Measurements from ENCODE around the gene BAIAP2. TPM values are rescaled to one million over a fixed set of nuclear protein-coding genes. Genes with fewer than 3 reads are reported as not detected.

The BAIAP2 gene
- total and polyA plus RNA-seq, 2 experiments from 2014 or later: 27.1 to 49.7 TPM

DNA sequence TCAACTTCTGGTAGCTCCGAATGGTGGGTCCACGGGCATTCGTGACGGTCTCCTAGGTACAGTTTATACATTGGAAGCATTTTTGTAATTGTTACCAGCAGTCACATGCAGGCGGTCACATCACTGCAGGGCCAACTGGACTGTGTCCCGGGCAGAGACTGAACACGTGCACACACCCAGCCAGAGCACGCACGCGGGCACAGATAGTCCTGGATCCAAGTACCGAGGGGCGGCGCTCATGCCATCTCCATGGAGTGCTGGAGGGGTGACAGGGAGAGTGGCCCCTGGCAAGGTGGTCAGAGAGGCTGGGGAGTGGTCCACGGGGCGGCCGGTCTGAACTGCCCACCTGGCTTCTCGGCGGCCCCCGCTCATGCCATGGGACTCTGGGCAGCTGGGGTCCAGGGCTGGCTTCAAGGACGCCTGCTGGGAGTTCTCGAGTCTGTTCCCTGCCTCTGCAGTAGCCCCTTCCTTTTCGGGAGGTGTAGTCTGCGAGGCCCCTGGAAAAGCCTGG, 34.2 kb downstream of the BAIAP2 start:
- TF ChIP-seq EZH2 (IDR thresholded peaks at IDR 0.05; ENCODE audit: borderline replicate concordance) (no peak), EZH2phosphoT487 (IDR thresholded peaks at IDR 0.05; ENCODE audit: low read depth, severe bottlenecking, unreplicated experiment) (no peak)
- TF ChIP-seq, protein P1, sequence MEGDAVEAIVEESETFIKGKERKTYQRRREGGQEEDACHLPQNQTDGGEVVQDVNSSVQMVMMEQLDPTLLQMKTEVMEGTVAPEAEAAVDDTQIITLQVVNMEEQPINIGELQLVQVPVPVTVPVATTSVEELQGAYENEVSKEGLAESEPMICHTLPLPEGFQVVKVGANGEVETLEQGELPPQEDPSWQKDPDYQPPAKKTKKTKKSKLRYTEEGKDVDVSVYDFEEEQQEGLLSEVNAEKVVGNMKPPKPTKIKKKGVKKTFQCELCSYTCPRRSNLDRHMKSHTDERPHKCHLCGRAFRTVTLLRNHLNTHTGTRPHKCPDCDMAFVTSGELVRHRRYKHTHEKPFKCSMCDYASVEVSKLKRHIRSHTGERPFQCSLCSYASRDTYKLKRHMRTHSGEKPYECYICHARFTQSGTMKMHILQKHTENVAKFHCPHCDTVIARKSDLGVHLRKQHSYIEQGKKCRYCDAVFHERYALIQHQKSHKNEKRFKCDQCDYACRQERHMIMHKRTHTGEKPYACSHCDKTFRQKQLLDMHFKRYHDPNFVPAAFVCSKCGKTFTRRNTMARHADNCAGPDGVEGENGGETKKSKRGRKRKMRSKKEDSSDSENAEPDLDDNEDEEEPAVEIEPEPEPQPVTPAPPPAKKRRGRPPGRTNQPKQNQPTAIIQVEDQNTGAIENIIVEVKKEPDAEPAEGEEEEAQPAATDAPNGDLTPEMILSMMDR (IDR thresholded peaks at IDR 0.05; ENCODE audit: poor library complexity): no peak
- no peak overlapping the region for H3K4me2 ChIP-seq
- no peak for DNase-seq (ENCODE audit: low spot score)
- no peaks in the 10 kb centered on the region for H3K9me2 ChIP-seq (replicated peaks; ENCODE audit: insufficient read depth)
- no peak overlapping the region for H2AFZ ChIP-seq
- no peak overlapping the region for H3K4me3 ChIP-seq
- H3K27me3 ChIP-seq: no peaks in the 10 kb centered on the region
- H4K20me1 ChIP-seq (ENCODE audit: insufficient read depth, poor library complexity, severe bottlenecking): peaks cover 6% of the 10 kb centered on the region
- no peaks in the 10 kb centered on the region for H3K36me3 ChIP-seq (replicated peaks; ENCODE audit: insufficient read depth, low read depth)
- 89% methylated on average over 23 of the region's 23 CpGs for WGBS (ENCODE audit: low lambda C conversion rate, missing lambda C conversion rate)
- peaks cover 25% of the 10 kb centered on the region for H3K4me1 ChIP-seq (ENCODE audit: insufficient read depth)
- H3K9me3 ChIP-seq (ENCODE audit: low read depth): no peaks in the 10 kb centered on the region
- no peak overlapping the region for H3K27ac ChIP-seq
- peaks cover 5% of the 10 kb centered on the region for H3K79me2 ChIP-seq

DNA sequence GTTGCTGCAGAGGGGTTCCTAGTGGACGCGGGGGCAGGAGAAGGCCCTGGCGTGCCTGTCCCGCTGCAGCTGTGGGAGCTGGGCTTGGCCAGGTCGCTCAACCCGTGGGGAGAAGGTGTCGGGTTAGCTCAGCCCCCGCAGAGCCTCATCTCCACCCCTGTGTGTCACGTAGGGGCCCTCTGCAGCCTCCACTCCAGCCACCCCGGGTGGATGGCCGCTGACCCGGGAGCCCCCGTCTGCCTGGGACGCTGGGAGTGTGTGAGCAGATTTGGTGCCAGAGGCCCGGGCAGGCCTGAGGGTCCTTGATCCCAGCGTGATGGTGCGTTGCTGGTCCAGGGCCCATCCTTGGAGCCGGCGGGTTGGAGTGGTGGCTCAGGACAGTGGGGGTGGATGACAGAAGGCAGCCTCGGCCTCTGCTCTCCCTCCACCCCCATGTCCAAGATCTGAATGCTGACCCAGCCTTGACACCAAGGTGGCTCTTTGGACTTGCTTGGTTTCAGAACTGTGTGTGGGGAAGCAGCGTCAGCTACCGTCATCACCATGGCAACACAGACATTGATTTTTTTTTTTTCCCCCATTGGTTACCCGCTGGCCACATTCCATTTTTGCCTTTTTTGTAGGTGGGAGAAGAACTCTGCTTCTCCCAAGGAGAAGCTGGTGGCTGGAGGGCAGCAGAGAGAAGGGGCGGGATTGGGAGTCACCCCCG, 35.7 kb downstream of the BAIAP2 start:
- no peak overlapping the region for H2AFZ ChIP-seq
- 93% methylated on average over 21 of the region's 25 CpGs for WGBS (ENCODE audit: low lambda C conversion rate, missing lambda C conversion rate)

DNA sequence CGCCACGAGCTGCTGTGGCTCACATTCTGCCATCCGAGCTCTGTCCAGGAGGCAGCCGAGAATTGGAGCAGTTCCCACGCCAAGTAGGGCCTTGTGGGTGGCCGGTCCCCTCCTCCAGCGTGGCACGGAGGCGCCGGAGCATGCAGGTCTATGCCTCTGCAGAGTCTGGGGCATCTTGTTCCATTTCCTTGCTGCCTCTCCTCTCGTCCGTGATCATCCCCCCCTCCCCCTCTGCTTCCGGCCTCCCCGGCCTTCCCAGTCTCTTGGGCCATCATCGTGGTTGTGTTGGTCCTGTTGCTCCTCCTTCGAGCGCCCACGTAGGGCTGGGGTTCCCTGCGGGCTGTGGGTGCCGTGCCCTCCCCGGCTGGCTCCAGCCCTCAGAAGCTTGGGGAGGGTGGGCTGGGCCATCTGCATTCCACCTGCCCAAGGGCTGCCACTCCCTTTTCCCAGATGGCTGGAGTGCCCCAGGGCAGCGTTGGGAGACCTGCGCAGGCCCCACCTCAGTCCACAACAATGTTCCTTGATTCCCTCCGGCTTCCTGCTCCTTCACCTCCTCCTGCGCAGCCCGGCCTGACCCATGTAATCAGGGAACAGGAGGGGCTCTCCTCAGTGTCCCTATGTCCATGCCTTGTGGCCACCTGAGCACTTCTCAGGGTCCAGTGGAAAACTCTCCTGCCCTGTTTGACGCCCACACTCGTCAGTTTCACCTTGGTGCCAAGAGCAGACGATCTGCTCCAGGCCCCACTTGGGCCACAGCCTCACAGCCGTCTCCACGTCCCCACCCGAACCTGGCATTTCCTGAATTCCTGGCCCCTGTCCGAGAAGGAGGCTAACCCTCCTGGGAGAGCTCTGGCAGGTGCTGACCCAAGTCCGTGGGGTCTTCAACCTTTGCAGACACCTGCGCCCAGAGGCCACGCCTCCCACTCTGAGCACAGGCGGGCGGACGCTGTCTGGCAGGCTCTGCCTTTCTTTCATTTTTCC, 37.1 kb downstream of the BAIAP2 start:
- H2AFZ ChIP-seq: no peak overlapping the region
- WGBS (ENCODE audit: low lambda C conversion rate, missing lambda C conversion rate): 89% methylated on average over 39 of the region's 39 CpGs
- no peaks in the 10 kb centered on the region for H3K9me2 ChIP-seq (replicated peaks; ENCODE audit: insufficient read depth)
- no peaks in the 10 kb centered on the region for H3K36me3 ChIP-seq (replicated peaks; ENCODE audit: insufficient read depth, low read depth)
- H3K27ac ChIP-seq: no peak overlapping the region
- H3K9me3 ChIP-seq (ENCODE audit: low read depth): no peaks in the 10 kb centered on the region
- no peak overlapping the region for H3K4me3 ChIP-seq
- DNase-seq (ENCODE audit: low spot score): no peak
- no peaks in the 10 kb centered on the region for H3K79me2 ChIP-seq
- H3K27me3 ChIP-seq: no peaks in the 10 kb centered on the region
- no peaks in the 10 kb centered on the region for H4K20me1 ChIP-seq (ENCODE audit: insufficient read depth, poor library complexity, severe bottlenecking)
- no peak overlapping the region for H3K4me2 ChIP-seq
- TF ChIP-seq, protein P1 (IDR thresholded peaks at IDR 0.05; ENCODE audit: poor library complexity): no peak
- TF ChIP-seq EZH2phosphoT487 (IDR thresholded peaks at IDR 0.05; ENCODE audit: low read depth, severe bottlenecking, unreplicated experiment): no peak
- TF ChIP-seq EZH2 (IDR thresholded peaks at IDR 0.05; ENCODE audit: borderline replicate concordance): no peak
- peaks cover 6% of the 10 kb centered on the region for H3K4me1 ChIP-seq (ENCODE audit: insufficient read depth)

More for the DNA sequence above, 35.7 kb downstream of the BAIAP2 start:
- Histone ChIP-seq H3K9me3 (ENCODE audit: low read depth) (no peaks in the 10 kb centered on the region), H3K4me1 (ENCODE audit: insufficient read depth) (peaks cover 10% of the 10 kb centered on the region), H3K4me3 (no peak overlapping the region), H4K20me1 (ENCODE audit: insufficient read depth, poor library complexity, severe bottlenecking) (peaks cover 6% of the 10 kb centered on the region), H3K4me2 (no peak overlapping the region), H3K27me3 (no peaks in the 10 kb centered on the region), H3K36me3 (replicated peaks; ENCODE audit: insufficient read depth, low read depth) (no peaks in the 10 kb centered on the region), H3K9me2 (replicated peaks; ENCODE audit: insufficient read depth) (no peaks in the 10 kb centered on the region), H3K27ac (no peak overlapping the region), H3K79me2 (peaks cover 5% of the 10 kb centered on the region)
- TF ChIP-seq, protein P1 (IDR thresholded peaks at IDR 0.05; ENCODE audit: poor library complexity): no peak
- TF ChIP-seq EZH2phosphoT487 (IDR thresholded peaks at IDR 0.05; ENCODE audit: low read depth, severe bottlenecking, unreplicated experiment) (no peak), EZH2 (IDR thresholded peaks at IDR 0.05; ENCODE audit: borderline replicate concordance) (no peak)
- DNase-seq (ENCODE audit: low spot score): no peak

Measured in hepatocyte (in vitro differentiated cells).